GM12872 (cell line): ENCODE data around the gene ZC3H4.

ENCODE experiments used
- TF ChIP-seq, protein P1 (sequence below): IDR thresholded peaks from 3 replicates; pipeline ENCODE4 v1.5.1; 2011; ENCODE audit warnings: low read depth, mild to moderate bottlenecking, low read length, moderate library complexity; ENCODE audit not compliant: insufficient read depth

Gene ZC3H4

DNA sequence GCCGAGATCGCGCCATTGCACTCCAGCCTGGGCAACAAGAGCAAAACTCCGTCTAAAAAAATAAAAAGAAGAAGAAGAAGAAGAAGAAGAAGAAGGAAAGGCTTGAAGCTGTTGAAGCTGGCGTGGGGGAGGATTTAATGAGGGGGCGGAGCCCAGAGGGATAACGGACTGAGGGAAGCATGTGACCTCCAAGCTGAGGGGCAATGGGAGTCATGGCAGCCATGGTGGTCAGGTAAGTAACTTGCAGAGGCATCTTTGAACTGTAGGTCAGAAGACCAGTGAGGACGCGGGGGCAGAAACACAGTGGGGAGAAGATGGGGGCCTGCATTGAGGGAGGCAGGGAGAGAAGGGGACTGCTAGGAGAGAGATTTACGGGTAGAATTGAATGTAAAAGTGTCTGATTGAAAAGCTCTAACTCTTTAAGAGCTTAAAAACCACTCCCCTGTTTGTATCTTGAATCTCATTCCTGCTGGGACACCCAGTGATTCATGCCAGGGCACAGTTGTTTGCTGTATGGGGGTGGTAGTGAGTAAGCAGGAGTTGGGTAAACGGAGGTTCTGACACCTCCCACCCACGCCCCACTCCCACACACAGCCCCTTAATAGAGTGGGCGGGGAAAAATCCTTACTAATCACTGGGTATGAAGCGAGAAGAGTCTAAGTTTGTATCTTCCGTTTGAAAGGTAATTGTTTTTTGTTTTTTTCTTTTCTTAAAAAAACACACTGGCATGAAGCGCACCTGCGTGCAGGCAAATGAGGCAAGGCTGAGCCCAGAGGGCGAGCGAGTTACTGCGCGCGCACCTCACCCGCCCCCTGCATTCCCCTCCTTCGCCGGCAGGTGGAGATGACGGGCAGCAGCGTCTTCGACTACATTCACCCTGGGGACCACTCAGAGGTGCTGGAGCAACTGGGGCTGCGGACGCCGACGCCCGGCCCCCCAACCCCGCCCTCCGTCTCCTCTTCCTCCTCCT, 78.2 kb downstream of the ZC3H4 start:
- TF ChIP-seq, protein P1, sequence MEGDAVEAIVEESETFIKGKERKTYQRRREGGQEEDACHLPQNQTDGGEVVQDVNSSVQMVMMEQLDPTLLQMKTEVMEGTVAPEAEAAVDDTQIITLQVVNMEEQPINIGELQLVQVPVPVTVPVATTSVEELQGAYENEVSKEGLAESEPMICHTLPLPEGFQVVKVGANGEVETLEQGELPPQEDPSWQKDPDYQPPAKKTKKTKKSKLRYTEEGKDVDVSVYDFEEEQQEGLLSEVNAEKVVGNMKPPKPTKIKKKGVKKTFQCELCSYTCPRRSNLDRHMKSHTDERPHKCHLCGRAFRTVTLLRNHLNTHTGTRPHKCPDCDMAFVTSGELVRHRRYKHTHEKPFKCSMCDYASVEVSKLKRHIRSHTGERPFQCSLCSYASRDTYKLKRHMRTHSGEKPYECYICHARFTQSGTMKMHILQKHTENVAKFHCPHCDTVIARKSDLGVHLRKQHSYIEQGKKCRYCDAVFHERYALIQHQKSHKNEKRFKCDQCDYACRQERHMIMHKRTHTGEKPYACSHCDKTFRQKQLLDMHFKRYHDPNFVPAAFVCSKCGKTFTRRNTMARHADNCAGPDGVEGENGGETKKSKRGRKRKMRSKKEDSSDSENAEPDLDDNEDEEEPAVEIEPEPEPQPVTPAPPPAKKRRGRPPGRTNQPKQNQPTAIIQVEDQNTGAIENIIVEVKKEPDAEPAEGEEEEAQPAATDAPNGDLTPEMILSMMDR = peak; percentile 93

DNA sequence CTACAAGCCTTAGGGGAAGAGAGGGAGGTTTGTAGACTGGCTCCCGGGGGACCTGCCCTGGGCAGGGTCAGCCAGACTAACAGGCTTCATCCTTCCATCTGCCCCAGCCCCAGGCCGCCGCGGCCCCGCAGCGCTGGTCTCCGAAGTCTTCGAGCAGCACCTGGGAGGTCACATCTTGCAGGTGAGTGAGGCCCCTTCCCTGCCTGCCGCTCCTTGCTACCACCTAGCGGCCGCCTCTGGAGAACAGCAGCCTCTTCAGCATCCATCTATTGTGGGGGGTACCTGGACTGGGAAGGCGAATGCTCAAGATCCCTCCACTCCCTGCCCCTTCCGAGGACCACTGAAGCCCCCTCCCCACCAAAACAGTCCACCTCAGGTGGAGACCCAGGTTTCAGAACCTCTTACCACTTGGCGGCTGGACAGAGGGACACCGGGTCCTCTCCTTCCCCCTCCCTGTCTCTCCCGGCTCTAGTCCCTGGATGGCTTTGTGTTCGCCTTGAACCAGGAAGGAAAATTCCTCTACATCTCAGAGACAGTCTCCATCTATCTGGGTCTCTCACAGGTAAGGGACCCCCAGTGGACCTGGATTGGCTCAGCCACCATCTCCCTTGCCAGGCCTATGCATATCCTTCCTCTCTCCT, 81.3 kb downstream of the ZC3H4 start:
- TF ChIP-seq, protein P1 = peak; percentile 96

GRCh38 chr19:47028195-47028601, 85.4 kb downstream of the ZC3H4 start:
- TF ChIP-seq, protein P1 = no peak

DNA sequence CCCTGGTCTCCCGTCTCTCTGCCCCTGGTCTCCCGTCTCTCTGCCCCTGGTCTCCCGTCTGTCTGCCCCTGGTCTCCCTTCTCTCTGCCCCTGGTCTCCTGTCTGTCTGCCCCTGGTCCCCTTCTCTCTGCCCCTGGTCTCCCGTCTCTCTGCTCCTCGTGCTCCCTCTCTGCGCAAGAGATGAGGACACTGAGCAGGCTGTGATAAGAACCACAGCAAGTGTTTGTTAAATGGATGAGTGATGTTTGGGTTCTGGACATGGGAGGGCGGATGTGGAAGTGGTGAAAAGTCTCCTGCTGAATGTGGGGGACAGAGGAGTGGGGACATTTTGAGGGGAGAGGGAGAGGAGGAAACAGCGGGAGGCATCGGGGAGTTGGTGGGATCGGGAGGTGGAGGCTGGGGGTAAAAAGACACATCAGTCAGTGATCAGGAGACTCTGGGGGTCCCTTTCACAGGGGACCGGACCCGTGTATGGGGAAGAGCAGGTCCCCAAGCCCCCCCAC, 85.9 kb downstream of the ZC3H4 start:
- TF ChIP-seq, protein P1 = no peak

DNA sequence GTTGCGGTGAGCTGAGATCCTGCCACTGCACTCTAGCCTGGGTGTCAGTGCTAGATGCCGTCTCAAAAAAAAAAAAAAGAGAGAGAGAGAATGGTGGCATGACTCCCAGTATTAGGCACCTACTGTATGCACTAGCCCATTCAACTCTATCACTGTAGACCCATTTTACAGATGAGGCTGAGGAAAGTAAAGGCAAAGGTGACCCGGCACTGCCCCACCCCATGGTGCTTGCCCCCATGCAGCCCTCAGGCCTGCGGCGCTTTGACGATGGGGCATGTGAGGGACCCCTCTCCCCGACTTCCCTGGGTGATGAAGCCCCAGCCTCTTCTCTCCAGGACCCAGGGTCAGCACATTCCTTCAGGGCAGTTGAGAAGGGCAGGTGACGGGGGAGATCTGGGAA, 86.7 kb downstream of the ZC3H4 start:
- TF ChIP-seq, protein P1 = no peak

GRCh38 chr19:47026156-47026555, 87.4 kb downstream of the ZC3H4 start:
- TF ChIP-seq, protein P1 = no peak

DNA sequence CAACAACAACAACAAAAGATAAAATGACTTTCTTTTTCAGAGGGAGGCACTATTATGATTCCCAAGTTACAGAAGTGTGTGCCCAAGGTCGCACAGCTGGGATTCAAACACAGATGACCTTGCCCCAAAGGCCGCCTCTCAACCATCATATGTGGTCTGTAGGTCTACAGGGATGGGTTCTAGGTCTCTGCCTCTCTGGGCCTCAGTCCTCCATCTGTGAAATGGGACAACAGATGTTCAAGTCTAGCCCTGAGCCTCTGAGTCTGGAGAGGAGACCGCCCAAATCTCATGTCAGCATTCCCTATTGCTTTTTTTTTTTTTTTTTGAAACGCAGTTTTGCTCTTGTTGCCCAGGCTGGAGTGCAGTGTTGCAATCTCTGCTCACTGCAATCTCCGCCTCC, 89.1 kb downstream of the ZC3H4 start:
- TF ChIP-seq, protein P1 = no peak
